ENCODE measurements around the gene CEP350. TPM values are rescaled to one million over a fixed set of nuclear protein-coding genes. Genes with fewer than 3 reads are reported as not detected.

The CEP350 gene
- polyA plus RNA-seq, 3 donors: 6.7 to 19.8 (median 9.0) TPM

GRCh38 chr1:179925922-179926849 is 28.4 kb upstream of the CEP350 start:
- H3K4me3 Mint-ChIP-seq: no peak overlapping the region
- H3K79me2 ChIP-seq (ENCODE audit: insufficient read depth, low read length): no peaks in the 10 kb centered on the region
- no peak overlapping the region for H3K4me3 ChIP-seq (replicated peaks in 1 of 3; ENCODE audit: low read depth in 2 of 3, low read length in 3 of 3)
- no peak overlapping the region for H3K27ac ChIP-seq (ENCODE audit: low read depth in 1 of 2, low read length in 2 of 2)
- no peaks in the 10 kb centered on the region for H4K20me1 ChIP-seq (ENCODE audit: insufficient read depth, low read length)
- no peak overlapping the region for H3K9ac ChIP-seq (ENCODE audit: insufficient read depth, low read length, poor library complexity, severe bottlenecking)
- no peaks in the 10 kb centered on the region for H3K9me3 Mint-ChIP-seq
- no peak for TF ChIP-seq CTCF (IDR thresholded peaks at IDR 0.05)
- no peaks in the 10 kb centered on the region for H3K9me3 ChIP-seq (replicated peaks in 1 of 2; ENCODE audit: control insufficient read depth in 1 of 2, insufficient read depth in 1 of 2, low read length in 2 of 2)
- peaks cover 6% of the 10 kb centered on the region for H3K4me1 Mint-ChIP-seq
- H3K4me1 ChIP-seq (ENCODE audit: control insufficient read depth in 1 of 2, insufficient read depth in 2 of 2, low read length in 2 of 2): peaks cover 0 to 4% of the 10 kb centered on the region in 2 donors
- H3K27me3 Mint-ChIP-seq (ENCODE audit: low read depth in 3 of 3): no peaks in the 10 kb centered on the region
- H3K36me3 ChIP-seq (replicated peaks in 1 of 2; ENCODE audit: control insufficient read depth in 1 of 2, insufficient read depth in 2 of 2, low read length in 2 of 2): peaks cover 6 to 11% of the 10 kb centered on the region in 2 donors
- peak in 1 of 3 donors; percentile 69 for DNase-seq
- H3K27me3 ChIP-seq (ENCODE audit: control insufficient read depth in 2 of 2, insufficient read depth in 2 of 2, low read length in 2 of 2): no peaks in the 10 kb centered on the region
- intact Hi-C loops (cut with micrococcal nuclease): no loop called here
- H3K36me3 Mint-ChIP-seq: peaks cover 7 to 11% of the 10 kb centered on the region in 2 donors
- WGBS (ENCODE audit: insufficient coverage): no CpG with 5 or more reads among the region's 4 CpGs
- H3K27ac Mint-ChIP-seq: peak overlapping the region in 1 of 7 donors; percentile 56
- H3K4me2 ChIP-seq (replicated peaks; ENCODE audit: extremely low read depth, low read length, poor library complexity, severe bottlenecking): no peak overlapping the region
- H2AFZ ChIP-seq (ENCODE audit: insufficient read depth, low read depth, low read length, poor library complexity, severe bottlenecking): no peak overlapping the region

DNA sequence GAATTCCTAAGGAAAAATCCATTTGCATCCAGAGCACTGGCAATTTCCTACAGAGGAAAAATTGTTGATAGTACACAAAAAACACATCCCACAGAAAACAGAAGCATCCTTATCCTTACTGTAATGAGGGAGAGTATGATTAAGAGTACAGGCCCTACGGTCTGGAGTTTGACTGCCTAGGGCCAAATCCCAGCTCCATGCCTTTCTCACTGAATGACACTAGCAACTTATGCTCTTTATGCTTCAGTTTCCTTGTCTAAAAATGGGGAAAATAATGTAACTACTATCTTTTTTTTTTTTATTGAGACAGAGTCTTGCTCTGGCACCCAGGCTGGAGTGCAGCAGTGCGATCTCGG is 27.8 kb upstream of the CEP350 start:
- Mint-ChIP-seq H3K9me3 (no peaks in the 10 kb centered on the region), H3K4me1 (peaks cover 6% of the 10 kb centered on the region), H3K27ac (peak overlapping the region in 1 of 7 donors; percentile 56), H3K27me3 (ENCODE audit: low read depth in 3 of 3) (no peaks in the 10 kb centered on the region), H3K36me3 (peaks cover 2 to 5% of the 10 kb centered on the region in 2 donors), H3K4me3 (no peak overlapping the region)
- TF ChIP-seq CTCF (IDR thresholded peaks at IDR 0.05): no peak
- H2AFZ ChIP-seq (ENCODE audit: insufficient read depth, low read depth, low read length, poor library complexity, severe bottlenecking): no peak overlapping the region
- no peaks in the 10 kb centered on the region for H3K27me3 ChIP-seq (ENCODE audit: control insufficient read depth in 2 of 2, insufficient read depth in 2 of 2, low read length in 2 of 2)
- H3K9ac ChIP-seq (ENCODE audit: insufficient read depth, low read length, poor library complexity, severe bottlenecking): no peak overlapping the region
- WGBS (ENCODE audit: insufficient coverage): 94% methylated on average over 2 of the region's 3 CpGs
- intact Hi-C loops (cut with micrococcal nuclease): no loop called here
- H3K4me2 ChIP-seq (replicated peaks; ENCODE audit: extremely low read depth, low read length, poor library complexity, severe bottlenecking): no peak overlapping the region
- peaks cover 0 to 4% of the 10 kb centered on the region in 2 donors for H3K4me1 ChIP-seq (ENCODE audit: control insufficient read depth in 1 of 2, insufficient read depth in 2 of 2, low read length in 2 of 2)
- H3K79me2 ChIP-seq (ENCODE audit: insufficient read depth, low read length): no peaks in the 10 kb centered on the region
- no peak for DNase-seq
- H3K27ac ChIP-seq (ENCODE audit: low read depth in 1 of 2, low read length in 2 of 2): no peak overlapping the region
- H3K9me3 ChIP-seq (replicated peaks in 1 of 2; ENCODE audit: control insufficient read depth in 1 of 2, insufficient read depth in 1 of 2, low read length in 2 of 2): no peaks in the 10 kb centered on the region
- H3K36me3 ChIP-seq (replicated peaks in 1 of 2; ENCODE audit: control insufficient read depth in 1 of 2, insufficient read depth in 2 of 2, low read length in 2 of 2): peaks cover 0 to 4% of the 10 kb centered on the region in 2 donors
- no peak overlapping the region for H3K4me3 ChIP-seq (replicated peaks in 1 of 3; ENCODE audit: low read depth in 2 of 3, low read length in 3 of 3)
- no peaks in the 10 kb centered on the region for H4K20me1 ChIP-seq (ENCODE audit: insufficient read depth, low read length)

Data from CD14-positive monocyte (primary cell).